Ovary (tissue), 3 donors: ENCODE results near the gene BICC1.

Experiments
- EP300 ChIP-seq: sonication (generic); formaldehyde crosslinking; IDR thresholded peaks from one replicate; pipeline ENCODE4 v1.6.1; 2017; ENCODE audit warnings: antibody characterized with exemption
- POLR2A ChIP-seq: fragments of 450-650 bp; IDR thresholded peaks from one replicate; pipeline ENCODE4 v1.6.1; 2017; ENCODE audit warnings: antibody characterized with exemption, mild to moderate bottlenecking, moderate library complexity
- TF ChIP-seq, protein P1 (sequence below), 3 donors: fragments of 450-650 bp in 2 of 3; fragments of 200-600 bp in 1 of 3; IDR thresholded peaks; one replicate each; pipeline versions ENCODE4 v1.5.1 to v1.8.0; 2016 to 2022; ENCODE audit warnings: antibody characterized with exemption in 3 of 3, mild to moderate bottlenecking in 1 of 3
- donor health status: DM: no; HTN: no; CAD: no.

DNA sequence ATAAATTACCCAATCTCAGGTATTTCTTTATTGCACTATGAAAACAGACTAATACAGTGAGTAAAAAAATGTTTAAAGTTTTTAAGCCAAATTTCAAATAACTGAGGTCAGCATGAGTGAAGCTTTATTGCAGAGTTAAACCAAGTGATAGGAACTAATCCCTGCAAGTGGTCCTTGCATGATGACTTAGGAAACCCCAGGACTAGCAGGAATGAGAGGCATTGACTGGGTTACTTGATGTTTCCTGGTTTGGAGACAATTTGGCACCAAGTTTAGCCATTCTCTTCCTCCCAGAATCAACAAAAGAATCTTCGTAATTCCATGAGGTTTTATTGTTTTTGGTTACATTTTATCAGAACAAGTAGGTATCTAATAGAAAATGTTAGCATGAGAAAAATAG, 194.2 kb downstream of the BICC1 start:
- TF ChIP-seq POLR2A, result no peak
- TF ChIP-seq, protein P1, sequence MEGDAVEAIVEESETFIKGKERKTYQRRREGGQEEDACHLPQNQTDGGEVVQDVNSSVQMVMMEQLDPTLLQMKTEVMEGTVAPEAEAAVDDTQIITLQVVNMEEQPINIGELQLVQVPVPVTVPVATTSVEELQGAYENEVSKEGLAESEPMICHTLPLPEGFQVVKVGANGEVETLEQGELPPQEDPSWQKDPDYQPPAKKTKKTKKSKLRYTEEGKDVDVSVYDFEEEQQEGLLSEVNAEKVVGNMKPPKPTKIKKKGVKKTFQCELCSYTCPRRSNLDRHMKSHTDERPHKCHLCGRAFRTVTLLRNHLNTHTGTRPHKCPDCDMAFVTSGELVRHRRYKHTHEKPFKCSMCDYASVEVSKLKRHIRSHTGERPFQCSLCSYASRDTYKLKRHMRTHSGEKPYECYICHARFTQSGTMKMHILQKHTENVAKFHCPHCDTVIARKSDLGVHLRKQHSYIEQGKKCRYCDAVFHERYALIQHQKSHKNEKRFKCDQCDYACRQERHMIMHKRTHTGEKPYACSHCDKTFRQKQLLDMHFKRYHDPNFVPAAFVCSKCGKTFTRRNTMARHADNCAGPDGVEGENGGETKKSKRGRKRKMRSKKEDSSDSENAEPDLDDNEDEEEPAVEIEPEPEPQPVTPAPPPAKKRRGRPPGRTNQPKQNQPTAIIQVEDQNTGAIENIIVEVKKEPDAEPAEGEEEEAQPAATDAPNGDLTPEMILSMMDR (IDR thresholded peaks at IDR 0.05), result no peak
- TF ChIP-seq EP300, result no peak
